ENCODE results near the gene MC5R.

MC5R gene

DNA sequence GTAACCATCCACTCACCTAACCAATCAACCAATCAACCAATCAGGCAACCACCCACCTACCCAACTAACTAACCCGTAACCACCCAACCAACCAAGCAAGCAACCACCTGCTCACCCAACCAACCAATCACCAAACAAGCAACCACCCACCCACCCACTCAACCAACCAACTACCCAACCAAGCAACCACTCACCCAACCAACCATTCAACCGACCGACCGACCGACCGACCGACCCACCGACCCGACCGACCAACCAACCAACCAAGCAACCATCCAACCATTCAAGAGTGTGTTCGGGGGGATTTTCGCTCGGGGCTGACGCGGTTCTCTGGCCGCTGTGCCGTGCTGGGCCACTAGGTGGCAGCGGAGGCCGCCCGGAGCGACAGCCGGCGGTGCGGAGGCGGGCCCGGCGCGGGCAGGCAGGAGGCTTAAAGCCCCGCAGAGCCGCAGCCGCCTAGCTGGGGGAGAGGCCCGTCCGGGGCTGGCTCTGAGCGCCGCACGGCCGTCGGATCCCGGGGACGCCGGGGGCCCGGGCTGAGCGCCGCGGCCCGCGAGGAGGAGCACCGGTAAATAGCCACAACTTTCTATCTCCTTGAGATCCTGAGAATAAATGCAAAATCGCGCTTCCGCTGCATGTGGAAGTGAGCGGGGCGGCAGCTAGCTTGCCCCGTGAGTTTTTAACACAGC is at the start of gene MC5R:
Gene MC5R, plus strand, starts transcription at position 443 of the 689 bp plus-strand sequence. CDS start 1,617 bp downstream, outside the sequence.
- DNase-seq = peak; percentile 64

- no peak for DNase-seq
These were observed 48.9 kb upstream of the MC5R start for GRCh38 chr18:13775058-13775457.

GRCh38 chr18:13791181-13791580 is 32.8 kb upstream of the MC5R start:
- DNase-seq = no peak

GRCh38 chr18:13793819-13794218 is 30.1 kb upstream of the MC5R start:
- DNase-seq = no peak

DNA sequence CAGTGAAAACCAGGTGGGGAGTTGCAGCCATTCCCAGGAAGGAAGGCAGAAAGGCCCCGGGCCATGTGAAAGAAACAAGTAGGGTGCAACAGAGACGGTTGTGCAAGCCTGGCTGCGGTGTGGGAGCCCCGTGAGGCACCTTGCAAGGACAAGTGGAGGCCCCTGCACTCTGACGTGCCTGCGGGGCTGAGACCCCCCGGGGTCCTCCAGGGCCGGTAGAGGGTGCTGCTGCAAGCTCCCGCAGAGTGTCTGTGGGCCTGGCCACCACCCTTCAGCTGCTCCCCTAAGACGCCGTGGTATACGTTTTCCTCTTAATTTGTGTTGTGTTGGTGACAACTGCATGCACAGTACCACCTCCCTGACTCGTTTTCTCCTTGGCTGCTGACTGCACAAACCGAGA is 27.4 kb upstream of the MC5R start:
- no peak for DNase-seq

DNA sequence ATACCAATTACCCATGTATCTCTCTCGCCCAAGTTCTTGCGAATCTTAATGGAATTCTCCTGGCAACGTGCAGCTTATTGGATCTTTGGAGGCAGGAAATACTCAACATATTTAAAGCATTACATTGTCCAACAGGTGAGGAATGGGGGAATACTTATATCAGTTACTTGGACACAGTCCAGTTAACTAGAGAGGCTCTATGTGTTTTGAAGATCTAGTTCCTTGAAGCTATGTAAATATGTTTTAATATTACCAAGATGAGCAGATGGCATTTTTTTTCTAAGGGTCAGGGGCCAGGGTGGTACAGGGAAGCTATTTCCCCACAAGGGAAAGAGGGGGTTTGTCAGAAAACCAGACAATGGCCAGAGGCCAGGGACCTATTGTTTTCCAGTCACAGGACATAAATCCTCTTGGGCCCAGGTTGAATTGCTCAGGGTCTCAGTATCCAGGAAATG is 26.8 kb upstream of the MC5R start:
- no peak for DNase-seq

- DNase-seq = no peak
These were observed 24.6 kb upstream of the MC5R start for GRCh38 chr18:13799396-13799795.

DNA sequence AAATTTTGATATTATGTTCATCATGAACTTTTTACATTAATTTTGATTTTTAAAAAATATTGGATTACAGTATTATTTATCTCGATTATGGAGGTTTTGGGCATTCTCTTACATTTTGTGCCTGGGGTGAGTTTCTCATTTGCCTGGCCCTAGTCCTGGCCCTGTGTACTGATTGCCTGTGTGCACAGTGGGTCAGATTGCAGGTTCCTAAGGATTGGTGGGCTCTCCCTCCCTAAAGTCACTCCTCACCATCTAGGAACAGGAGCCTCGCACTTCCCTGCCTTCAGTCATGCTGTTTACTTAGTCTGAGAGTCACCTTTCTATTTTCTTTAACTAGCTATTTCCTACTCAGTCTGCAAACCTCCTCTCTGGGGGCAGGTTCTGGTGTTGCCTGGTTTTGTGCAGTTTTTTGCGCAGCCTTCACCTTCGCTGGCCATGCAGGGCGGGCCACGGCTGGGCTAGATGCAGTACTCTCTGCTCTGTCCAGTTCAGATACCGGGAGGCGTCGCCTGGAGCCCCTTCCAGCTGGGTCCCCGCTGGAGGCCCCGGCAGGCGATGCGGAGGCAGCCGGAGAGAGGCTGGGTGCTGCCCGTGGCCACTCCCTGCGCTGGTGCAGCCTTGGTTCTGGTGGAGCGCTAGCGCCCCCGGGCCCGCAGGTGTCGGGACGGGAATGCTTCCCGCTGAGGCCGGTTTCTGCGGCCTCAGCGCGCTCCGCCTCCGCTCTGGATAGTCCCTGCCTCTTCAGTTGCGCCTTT is 23.3 kb upstream of the MC5R start:
- DNase-seq = peak; percentile 6

DNA sequence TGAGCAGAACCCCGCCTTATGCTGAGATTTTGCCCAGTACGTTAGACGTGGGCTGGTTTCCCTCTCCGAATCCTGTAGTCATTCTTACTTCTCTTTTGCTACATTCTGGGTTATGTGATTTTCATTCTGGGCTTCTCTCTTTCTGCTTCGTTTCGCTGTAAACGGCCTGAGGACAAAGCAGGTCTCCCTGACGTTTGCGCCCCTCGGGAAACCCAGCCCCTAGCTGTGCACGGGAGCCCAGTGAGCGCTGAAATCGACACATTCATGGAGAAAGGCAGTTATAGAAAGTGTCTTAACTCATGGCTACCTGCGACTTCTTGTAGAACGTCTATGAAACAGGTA is 22.7 kb upstream of the MC5R start:
- DNase-seq = no peak

- no peak for DNase-seq
These were observed 19.6 kb upstream of the MC5R start for GRCh38 chr18:13804305-13804704.

GRCh38 chr18:13808294-13809042 is 15.5 kb upstream of the MC5R start:
- no peak for DNase-seq

- no peak for DNase-seq
These were observed 14.9 kb upstream of the MC5R start for GRCh38 chr18:13809043-13809430.

GRCh38 chr18:13809531-13810255 is 14.3 kb upstream of the MC5R start:
- DNase-seq = no peak

GRCh38 chr18:13810950-13811485 is 12.9 kb upstream of the MC5R start:
- no peak for DNase-seq

- DNase-seq = no peak
These were observed 12.0 kb upstream of the MC5R start for GRCh38 chr18:13811993-13812392.

GRCh38 chr18:13813271-13813849 is 10.6 kb upstream of the MC5R start:
- peak; percentile 6 for DNase-seq

DNA sequence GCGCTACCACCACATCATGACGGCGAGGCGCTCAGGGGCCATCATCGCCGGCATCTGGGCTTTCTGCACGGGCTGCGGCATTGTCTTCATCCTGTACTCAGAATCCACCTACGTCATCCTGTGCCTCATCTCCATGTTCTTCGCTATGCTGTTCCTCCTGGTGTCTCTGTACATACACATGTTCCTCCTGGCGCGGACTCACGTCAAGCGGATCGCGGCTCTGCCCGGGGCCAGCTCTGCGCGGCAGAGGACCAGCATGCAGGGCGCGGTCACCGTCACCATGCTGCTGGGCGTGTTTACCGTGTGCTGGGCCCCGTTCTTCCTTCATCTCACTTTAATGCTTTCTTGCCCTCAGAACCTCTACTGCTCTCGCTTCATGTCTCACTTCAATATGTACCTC is 2.3 kb downstream of the MC5R start:
- no peak for DNase-seq

DNA sequence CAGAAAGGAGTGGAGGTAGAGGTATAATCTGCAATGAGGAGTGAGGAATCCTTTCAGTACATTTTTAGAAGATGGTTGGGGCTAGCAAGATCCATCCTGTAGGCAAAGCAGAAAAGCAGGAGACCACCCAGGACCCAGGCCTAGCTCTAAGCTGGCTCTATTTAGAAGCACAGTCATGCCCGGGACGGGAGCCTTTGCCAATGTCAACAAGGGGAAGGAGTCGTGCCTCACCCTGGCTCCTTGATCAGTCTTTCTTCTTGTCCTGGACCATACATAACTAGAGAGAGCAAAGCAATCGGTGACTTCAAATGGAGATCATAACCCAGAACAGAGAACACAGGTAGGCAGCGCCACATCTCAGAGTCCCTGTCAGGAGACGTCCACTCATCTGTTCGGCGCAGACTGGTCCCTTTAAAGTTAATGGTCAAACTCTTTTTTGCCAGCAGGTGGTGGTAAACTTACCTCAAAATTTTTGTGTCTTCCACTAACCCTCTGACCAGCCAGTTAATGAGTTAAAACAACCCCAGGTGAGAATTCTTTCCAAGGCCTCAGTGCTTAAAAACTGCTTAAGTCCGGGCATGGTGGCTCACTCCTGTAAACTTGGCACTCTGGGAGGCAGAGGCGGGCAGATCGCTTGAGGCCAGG is 8.0 kb downstream of the MC5R start:
- DNase-seq = no peak

DNA sequence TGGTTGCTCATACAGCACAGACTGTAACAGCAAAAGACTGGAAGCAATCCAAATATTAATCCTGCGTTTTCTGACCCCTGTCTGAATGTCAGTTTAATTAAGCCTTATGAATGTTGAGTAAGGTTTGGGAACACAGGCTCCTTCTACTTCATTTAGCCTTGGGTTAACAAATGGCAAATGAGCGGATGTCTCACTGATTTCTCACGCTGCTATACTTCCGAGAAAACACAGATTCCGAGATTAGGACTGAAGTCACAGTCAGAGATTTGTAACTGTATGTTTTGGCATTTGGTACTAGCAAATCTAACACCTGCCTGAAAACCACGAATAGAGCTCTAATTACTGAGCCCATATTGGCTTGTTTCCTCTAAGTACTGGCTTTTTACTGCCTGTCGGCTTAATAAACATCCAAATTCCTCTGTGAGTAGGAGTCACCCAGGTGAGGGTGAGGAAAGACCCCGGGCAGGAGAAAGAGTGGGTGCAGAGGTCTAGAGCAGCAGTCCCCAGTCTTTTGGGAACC is 10.6 kb downstream of the MC5R start:
- DNase-seq = no peak

GRCh38 chr18:13835202-13835601 is 11.3 kb downstream of the MC5R start:
- no peak for DNase-seq

GRCh38 chr18:13836559-13836958 is 12.6 kb downstream of the MC5R start:
- no peak for DNase-seq

DNA sequence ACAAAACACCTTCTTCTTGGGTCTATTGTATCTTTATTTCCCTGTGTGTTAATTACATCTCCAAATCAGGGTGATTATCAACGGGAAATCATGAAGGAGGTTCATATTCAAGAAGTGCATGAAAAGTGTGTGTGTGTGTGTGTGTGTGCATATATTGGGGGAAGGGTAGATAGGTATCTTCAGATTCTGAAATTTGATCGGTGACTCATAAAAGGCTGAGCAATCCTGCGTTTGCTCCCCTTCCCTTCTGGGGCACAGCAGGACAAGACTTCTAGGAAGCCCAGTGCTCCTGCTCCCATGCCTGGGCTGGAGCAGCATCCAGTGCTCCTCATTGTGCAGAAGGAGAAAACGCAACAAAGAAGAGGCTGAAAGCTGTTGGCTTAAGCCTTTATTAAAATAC is 25.8 kb downstream of the MC5R start:
- no peak for DNase-seq

Measured in CD4-positive, alpha-beta T cell treated with Interferon gamma for 1 hour (primary cell).